ENCODE results near the gene RAB11B. TPM values are rescaled to one million over a fixed set of nuclear protein-coding genes. Genes with fewer than 3 reads are reported as not detected.

RAB11B gene
- total and polyA plus RNA-seq, 2 of the 13 experiments (the other 11 are each of a cell fraction or from before 2014, with no cell fraction given): 6.0 to 28.4 TPM

DNA sequence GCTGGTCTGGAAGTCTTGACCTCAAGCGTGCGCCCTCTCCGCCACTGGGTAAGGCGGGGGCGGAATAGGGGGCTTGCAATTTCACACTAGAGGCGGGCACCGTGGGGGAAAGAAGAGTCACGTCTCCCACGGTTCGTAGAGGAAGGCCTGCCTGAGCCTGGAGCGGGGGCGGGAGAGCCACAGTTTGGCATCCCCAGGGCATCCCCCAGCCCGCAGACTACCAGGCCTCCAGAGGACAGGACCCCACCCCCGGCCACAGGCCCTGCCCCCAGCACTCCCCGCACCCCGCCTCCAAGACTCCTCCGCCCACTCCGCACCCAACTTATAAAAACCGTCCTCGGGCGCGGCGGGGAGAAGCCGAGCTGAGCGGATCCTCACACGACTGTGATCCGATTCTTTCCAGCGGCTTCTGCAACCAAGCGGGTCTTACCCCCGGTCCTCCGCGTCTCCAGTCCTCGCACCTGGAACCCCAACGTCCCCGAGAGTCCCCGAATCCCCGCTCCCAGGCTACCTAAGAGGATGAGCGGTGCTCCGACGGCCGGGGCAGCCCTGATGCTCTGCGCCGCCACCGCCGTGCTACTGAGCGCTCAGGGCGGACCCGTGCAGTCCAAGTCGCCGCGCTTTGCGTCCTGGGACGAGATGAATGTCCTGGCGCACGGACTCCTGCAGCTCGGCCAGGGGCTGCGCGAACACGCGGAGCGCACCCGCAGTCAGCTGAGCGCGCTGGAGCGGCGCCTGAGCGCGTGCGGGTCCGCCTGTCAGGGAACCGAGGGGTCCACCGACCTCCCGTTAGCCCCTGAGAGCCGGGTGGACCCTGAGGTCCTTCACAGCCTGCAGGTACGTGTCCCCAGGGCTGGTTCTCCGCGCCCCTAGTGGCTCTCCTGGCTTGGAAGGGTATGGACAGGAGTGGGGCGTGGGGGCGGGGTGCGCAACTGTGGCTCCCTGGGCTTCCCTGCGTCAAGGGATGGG is 26.1 kb upstream of the RAB11B start, which contains the start of gene ANGPTL4 (continued):
- TF ChIP-seq ZNF800 (CRISPR knock-in tag; IDR thresholded peaks at IDR 0.05) (peak; percentile 100), SPEN (CRISPR knock-in tag; IDR thresholded peaks at IDR 0.05; ENCODE audit: low read depth) (no peak), ZNF34 (CRISPR knock-in tag; IDR thresholded peaks at IDR 0.05; ENCODE audit: borderline replicate concordance) (0 out of 2 replicates have a peak, but pooled peaks have one; percentile 46), ZNF777 (CRISPR knock-in tag; IDR thresholded peaks at IDR 0.05) (peak; percentile 89), HDAC1 (CRISPR knock-in tag; IDR thresholded peaks at IDR 0.05) (peak; percentile 84), ZSCAN21 (CRISPR knock-in tag; IDR thresholded peaks at IDR 0.05; ENCODE audit: borderline replicate concordance) (peak; percentile 72), ZKSCAN8 (CRISPR knock-in tag; IDR thresholded peaks at IDR 0.05; ENCODE audit: borderline replicate concordance) (no peak), ATF7 (IDR thresholded peaks at IDR 0.05) (no peak), ATF7 (CRISPR knock-in tag; IDR thresholded peaks at IDR 0.05) (0 out of 2 replicates have a peak, but pooled peaks have one; percentile 55), ZBTB1 (CRISPR knock-in tag; IDR thresholded peaks at IDR 0.05; ENCODE audit: borderline replicate concordance) (no peak), ZNF292 (CRISPR knock-in tag; IDR thresholded peaks at IDR 0.05; ENCODE audit: borderline replicate concordance, low read depth) (no peak), REPIN1 (CRISPR knock-in tag; IDR thresholded peaks at IDR 0.05; ENCODE audit: borderline replicate concordance, low read depth) (0 out of 2 replicates have a peak, but pooled peaks have one; percentile 42), ZNF543 (CRISPR knock-in tag; IDR thresholded peaks at IDR 0.05) (peak; percentile 66; the same call in 1 of the 2 replicates), ZNF510 (CRISPR knock-in tag; IDR thresholded peaks at IDR 0.05; ENCODE audit: low read depth) (0 out of 2 replicates have a peak, but pooled peaks have one; percentile 61), ZNF564 (CRISPR knock-in tag; IDR thresholded peaks at IDR 0.05) (peak; percentile 97), ZNF256 (CRISPR knock-in tag; conservative IDR thresholded peaks at IDR 0.05) (no peak), KDM5B (CRISPR knock-in tag; IDR thresholded peaks at IDR 0.05; ENCODE audit: borderline replicate concordance) (peak; percentile 51; the same call in 1 of the 2 replicates), MYPOP (CRISPR knock-in tag; IDR thresholded peaks at IDR 0.05) (peak; percentile 96)
- TF ChIP-seq, protein P1, sequence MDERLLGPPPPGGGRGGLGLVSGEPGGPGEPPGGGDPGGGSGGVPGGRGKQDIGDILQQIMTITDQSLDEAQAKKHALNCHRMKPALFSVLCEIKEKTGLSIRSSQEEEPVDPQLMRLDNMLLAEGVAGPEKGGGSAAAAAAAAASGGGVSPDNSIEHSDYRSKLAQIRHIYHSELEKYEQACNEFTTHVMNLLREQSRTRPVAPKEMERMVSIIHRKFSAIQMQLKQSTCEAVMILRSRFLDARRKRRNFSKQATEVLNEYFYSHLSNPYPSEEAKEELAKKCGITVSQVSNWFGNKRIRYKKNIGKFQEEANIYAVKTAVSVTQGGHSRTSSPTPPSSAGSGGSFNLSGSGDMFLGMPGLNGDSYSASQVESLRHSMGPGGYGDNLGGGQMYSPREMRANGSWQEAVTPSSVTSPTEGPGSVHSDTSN (CRISPR knock-in tag; IDR thresholded peaks at IDR 0.05): no peak
- TF ChIP-seq, protein P2, sequence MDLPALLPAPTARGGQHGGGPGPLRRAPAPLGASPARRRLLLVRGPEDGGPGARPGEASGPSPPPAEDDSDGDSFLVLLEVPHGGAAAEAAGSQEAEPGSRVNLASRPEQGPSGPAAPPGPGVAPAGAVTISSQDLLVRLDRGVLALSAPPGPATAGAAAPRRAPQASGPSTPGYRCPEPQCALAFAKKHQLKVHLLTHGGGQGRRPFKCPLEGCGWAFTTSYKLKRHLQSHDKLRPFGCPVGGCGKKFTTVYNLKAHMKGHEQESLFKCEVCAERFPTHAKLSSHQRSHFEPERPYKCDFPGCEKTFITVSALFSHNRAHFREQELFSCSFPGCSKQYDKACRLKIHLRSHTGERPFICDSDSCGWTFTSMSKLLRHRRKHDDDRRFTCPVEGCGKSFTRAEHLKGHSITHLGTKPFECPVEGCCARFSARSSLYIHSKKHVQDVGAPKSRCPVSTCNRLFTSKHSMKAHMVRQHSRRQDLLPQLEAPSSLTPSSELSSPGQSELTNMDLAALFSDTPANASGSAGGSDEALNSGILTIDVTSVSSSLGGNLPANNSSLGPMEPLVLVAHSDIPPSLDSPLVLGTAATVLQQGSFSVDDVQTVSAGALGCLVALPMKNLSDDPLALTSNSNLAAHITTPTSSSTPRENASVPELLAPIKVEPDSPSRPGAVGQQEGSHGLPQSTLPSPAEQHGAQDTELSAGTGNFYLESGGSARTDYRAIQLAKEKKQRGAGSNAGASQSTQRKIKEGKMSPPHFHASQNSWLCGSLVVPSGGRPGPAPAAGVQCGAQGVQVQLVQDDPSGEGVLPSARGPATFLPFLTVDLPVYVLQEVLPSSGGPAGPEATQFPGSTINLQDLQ (CRISPR knock-in tag; IDR thresholded peaks at IDR 0.05): no peak
